ENCODE results near the gene GPR4.

GPR4 gene

GRCh38 chr19:45601115-45601514 lies 897 bp downstream of the GPR4 start:
- Histone ChIP-seq H3K36me3 (ENCODE audit: control insufficient read depth in 5 of 5, insufficient read depth in 5 of 5, low read length in 5 of 5) (no peaks in the 10 kb centered on the region), H3K4me1 (ENCODE audit: control insufficient read depth in 5 of 5, insufficient read depth in 5 of 5, low read length in 5 of 5) (peaks cover 0 to 58% (median 32%) of the 10 kb centered on the region in 5 donors), H3K9me3 (ENCODE audit: control insufficient read depth in 5 of 5, low read length in 5 of 5) (no peaks in the 10 kb centered on the region), H3K4me3 (ENCODE audit: low read depth in 1 of 5, low read length in 5 of 5) (peak overlapping the region in 4 of 5 donors; percentile 75 to 83 (median 76)), H3K9ac (ENCODE audit: low read length in 5 of 5) (peak overlapping the region in 4 of 5 donors; percentile 57 to 91 (median 74)), H3K27me3 (ENCODE audit: control insufficient read depth in 5 of 5, insufficient read depth in 4 of 5, low read length in 5 of 5) (peaks cover 14 to 49% (median 44%) of the 10 kb centered on the region in 5 donors), H3K27ac (ENCODE audit: low read depth, low read length) (peak overlapping the region; percentile 82)

GRCh38 chr19:45600340-45600885 lies 1.6 kb downstream of the GPR4 start:
- Histone ChIP-seq H3K9me3 (ENCODE audit: control insufficient read depth in 5 of 5, low read length in 5 of 5) (no peaks in the 10 kb centered on the region), H3K27ac (ENCODE audit: low read depth, low read length) (peak overlapping the region; percentile 82), H3K27me3 (ENCODE audit: control insufficient read depth in 5 of 5, insufficient read depth in 4 of 5, low read length in 5 of 5) (peaks cover 14 to 54% (median 44%) of the 10 kb centered on the region in 5 donors), H3K9ac (ENCODE audit: low read length in 5 of 5) (peak overlapping the region in 1 of 5 donors; percentile 91), H3K4me3 (ENCODE audit: low read depth in 1 of 5, low read length in 5 of 5) (peak overlapping the region in 3 of 5 donors; percentile 75 to 83 (median 76)), H3K36me3 (ENCODE audit: control insufficient read depth in 5 of 5, insufficient read depth in 5 of 5, low read length in 5 of 5) (no peaks in the 10 kb centered on the region), H3K4me1 (ENCODE audit: control insufficient read depth in 5 of 5, insufficient read depth in 5 of 5, low read length in 5 of 5) (peaks cover 4 to 64% (median 32%) of the 10 kb centered on the region in 5 donors)

- H3K27ac ChIP-seq (ENCODE audit: low read depth, low read length): peak overlapping the region; percentile 82
- H3K9ac ChIP-seq (ENCODE audit: low read length in 5 of 5): peak overlapping the region in 2 of 5 donors; percentile 22 to 46
- H3K27me3 ChIP-seq (ENCODE audit: control insufficient read depth in 5 of 5, insufficient read depth in 4 of 5, low read length in 5 of 5): peaks cover 14 to 55% (median 44%) of the 10 kb centered on the region in 5 donors
Measured at GRCh38 chr19:45599286-45599685, 2.7 kb downstream of the GPR4 start.

GRCh38 chr19:45598267-45599001 lies 3.6 kb downstream of the GPR4 start:
- H3K4me3 ChIP-seq (ENCODE audit: low read depth in 1 of 5, low read length in 5 of 5): peak overlapping the region in 4 of 5 donors; percentile 47 to 76 (median 56)
- H3K4me1 ChIP-seq (ENCODE audit: control insufficient read depth in 5 of 5, insufficient read depth in 5 of 5, low read length in 5 of 5): peaks cover 4 to 67% (median 32%) of the 10 kb centered on the region in 5 donors
- no peaks in the 10 kb centered on the region for H3K36me3 ChIP-seq (ENCODE audit: control insufficient read depth in 5 of 5, insufficient read depth in 5 of 5, low read length in 5 of 5)
- peak overlapping the region in 3 of 5 donors; percentile 47 to 63 (median 53) for H3K9ac ChIP-seq (ENCODE audit: low read length in 5 of 5)
- H3K27me3 ChIP-seq (ENCODE audit: control insufficient read depth in 5 of 5, insufficient read depth in 4 of 5, low read length in 5 of 5): peaks cover 14 to 55% (median 44%) of the 10 kb centered on the region in 5 donors
- H3K9me3 ChIP-seq (ENCODE audit: control insufficient read depth in 5 of 5, low read length in 5 of 5): no peaks in the 10 kb centered on the region
- peak overlapping the region; percentile 82 for H3K27ac ChIP-seq (ENCODE audit: low read depth, low read length)

More at GRCh38 chr19:45599286-45599685, 2.7 kb downstream of the GPR4 start:
- H3K9me3 ChIP-seq (ENCODE audit: control insufficient read depth in 5 of 5, low read length in 5 of 5): no peaks in the 10 kb centered on the region
- peak overlapping the region in 3 of 5 donors; percentile 47 to 76 (median 75) for H3K4me3 ChIP-seq (ENCODE audit: low read depth in 1 of 5, low read length in 5 of 5)
- peaks cover 4 to 67% (median 32%) of the 10 kb centered on the region in 5 donors for H3K4me1 ChIP-seq (ENCODE audit: control insufficient read depth in 5 of 5, insufficient read depth in 5 of 5, low read length in 5 of 5)
- H3K36me3 ChIP-seq (ENCODE audit: control insufficient read depth in 5 of 5, insufficient read depth in 5 of 5, low read length in 5 of 5): no peaks in the 10 kb centered on the region

- H3K9ac ChIP-seq (ENCODE audit: low read length in 5 of 5): peak overlapping the region in 3 of 5 donors; percentile 47 to 63 (median 53)
- H3K9me3 ChIP-seq (ENCODE audit: control insufficient read depth in 5 of 5, low read length in 5 of 5): no peaks in the 10 kb centered on the region
- peak overlapping the region in 4 of 5 donors; percentile 40 to 57 (median 50) for H3K4me3 ChIP-seq (ENCODE audit: low read depth in 1 of 5, low read length in 5 of 5)
- H3K36me3 ChIP-seq (ENCODE audit: control insufficient read depth in 5 of 5, insufficient read depth in 5 of 5, low read length in 5 of 5): no peaks in the 10 kb centered on the region
- H3K27ac ChIP-seq (ENCODE audit: low read depth, low read length): peak overlapping the region; percentile 82
- peaks cover 4 to 71% (median 32%) of the 10 kb centered on the region in 5 donors for H3K4me1 ChIP-seq (ENCODE audit: control insufficient read depth in 5 of 5, insufficient read depth in 5 of 5, low read length in 5 of 5)
- peaks cover 14 to 52% (median 42%) of the 10 kb centered on the region in 5 donors for H3K27me3 ChIP-seq (ENCODE audit: control insufficient read depth in 5 of 5, insufficient read depth in 4 of 5, low read length in 5 of 5)
Measured at GRCh38 chr19:45597425-45598111, 4.4 kb downstream of the GPR4 start.

GRCh38 chr19:45595814-45596213 lies 6.2 kb downstream of the GPR4 start:
- H3K27ac ChIP-seq (ENCODE audit: low read depth, low read length): no peak overlapping the region
- peaks cover 0 to 9% (median 8%) of the 10 kb centered on the region in 5 donors for H3K36me3 ChIP-seq (ENCODE audit: control insufficient read depth in 5 of 5, insufficient read depth in 5 of 5, low read length in 5 of 5)
- H3K4me1 ChIP-seq (ENCODE audit: control insufficient read depth in 5 of 5, insufficient read depth in 5 of 5, low read length in 5 of 5): peaks cover 4 to 70% (median 34%) of the 10 kb centered on the region in 5 donors
- H3K4me3 ChIP-seq (ENCODE audit: low read depth in 1 of 5, low read length in 5 of 5): no peak overlapping the region
- H3K9me3 ChIP-seq (ENCODE audit: control insufficient read depth in 5 of 5, low read length in 5 of 5): no peaks in the 10 kb centered on the region
- H3K9ac ChIP-seq (ENCODE audit: low read length in 5 of 5): peak overlapping the region in 1 of 5 donors; percentile 63
- peaks cover 8 to 47% (median 40%) of the 10 kb centered on the region in 5 donors for H3K27me3 ChIP-seq (ENCODE audit: control insufficient read depth in 5 of 5, insufficient read depth in 4 of 5, low read length in 5 of 5)

- peaks cover 13 to 37% (median 30%) of the 10 kb centered on the region in 5 donors for H3K27me3 ChIP-seq (ENCODE audit: control insufficient read depth in 5 of 5, insufficient read depth in 4 of 5, low read length in 5 of 5)
- H3K27ac ChIP-seq (ENCODE audit: low read depth, low read length): no peak overlapping the region
- no peaks in the 10 kb centered on the region for H3K9me3 ChIP-seq (ENCODE audit: control insufficient read depth in 5 of 5, low read length in 5 of 5)
- peaks cover 4 to 48% (median 16%) of the 10 kb centered on the region in 5 donors for H3K4me1 ChIP-seq (ENCODE audit: control insufficient read depth in 5 of 5, insufficient read depth in 5 of 5, low read length in 5 of 5)
- no peak overlapping the region for H3K4me3 ChIP-seq (ENCODE audit: low read depth in 1 of 5, low read length in 5 of 5)
- H3K36me3 ChIP-seq (ENCODE audit: control insufficient read depth in 5 of 5, insufficient read depth in 5 of 5, low read length in 5 of 5): peaks cover 0 to 17% (median 13%) of the 10 kb centered on the region in 5 donors
- H3K9ac ChIP-seq (ENCODE audit: low read length in 5 of 5): no peak overlapping the region
Measured at GRCh38 chr19:45593520-45593919, 8.5 kb downstream of the GPR4 start.

- peaks cover 0 to 37% (median 5%) of the 10 kb centered on the region in 5 donors for H3K4me1 ChIP-seq (ENCODE audit: control insufficient read depth in 5 of 5, insufficient read depth in 5 of 5, low read length in 5 of 5)
- H3K27ac ChIP-seq (ENCODE audit: low read depth, low read length): peak overlapping the region; percentile 80
- H3K9ac ChIP-seq (ENCODE audit: low read length in 5 of 5): no peak overlapping the region
- no peak overlapping the region for H3K4me3 ChIP-seq (ENCODE audit: low read depth in 1 of 5, low read length in 5 of 5)
- no peaks in the 10 kb centered on the region for H3K9me3 ChIP-seq (ENCODE audit: control insufficient read depth in 5 of 5, low read length in 5 of 5)
- H3K36me3 ChIP-seq (ENCODE audit: control insufficient read depth in 5 of 5, insufficient read depth in 5 of 5, low read length in 5 of 5): peaks cover 0 to 19% (median 13%) of the 10 kb centered on the region in 5 donors
- peaks cover 13 to 25% (median 18%) of the 10 kb centered on the region in 5 donors for H3K27me3 ChIP-seq (ENCODE audit: control insufficient read depth in 5 of 5, insufficient read depth in 4 of 5, low read length in 5 of 5)
Measured at GRCh38 chr19:45592366-45592765, 9.6 kb downstream of the GPR4 start.

- Histone ChIP-seq H3K9me3 (ENCODE audit: control insufficient read depth in 5 of 5, low read length in 5 of 5) (no peaks in the 10 kb centered on the region), H3K4me1 (ENCODE audit: control insufficient read depth in 5 of 5, insufficient read depth in 5 of 5, low read length in 5 of 5) (peaks cover 0 to 30% (median 5%) of the 10 kb centered on the region in 5 donors), H3K27ac (ENCODE audit: low read depth, low read length) (peak overlapping the region; percentile 80), H3K27me3 (ENCODE audit: control insufficient read depth in 5 of 5, insufficient read depth in 4 of 5, low read length in 5 of 5) (peaks cover 13 to 22% (median 17%) of the 10 kb centered on the region in 5 donors), H3K36me3 (ENCODE audit: control insufficient read depth in 5 of 5, insufficient read depth in 5 of 5, low read length in 5 of 5) (peaks cover 0 to 19% (median 13%) of the 10 kb centered on the region in 5 donors), H3K9ac (ENCODE audit: low read length in 5 of 5) (no peak overlapping the region), H3K4me3 (ENCODE audit: low read depth in 1 of 5, low read length in 5 of 5) (no peak overlapping the region)
Measured at GRCh38 chr19:45591638-45592005, 10.4 kb downstream of the GPR4 start.

All from subcutaneous abdominal adipose tissue (tissue), 5 donors.